GM12878 (cell line): Measurements from ENCODE around the gene GPBP1. TPM values are rescaled to one million over a fixed set of nuclear protein-coding genes. Genes with fewer than 3 reads are reported as not detected.

ENCODE experiments used
- ATAC-seq: fragments of 200-7000 bp; cut with Tn5 transposase; 3 replicates; pipeline ENCODE4 v1.9.1; 2020; ENCODE audit warnings: mild to moderate bottlenecking, moderate library complexity
- BruUV-seq: library from RNA; stranded (reverse); fragments of 400-500 nt; replicated peaks from 2 replicates; lab custom pipeline; 2021; lab: Mats Ljungman, UMichigan
- CTCF ChIA-PET: fragments of 300-600 bp; sonication (Branson Sonifier 250); formaldehyde crosslinking; extraction: SDS; loops from one replicate; lab custom pipeline; 2021; ENCODE audit warnings: inconsistent platforms; lab: Yijun Ruan, JAX
- POLR2A ChIA-PET: fragments of 350-600 bp; formaldehyde crosslinking; extraction: SDS; loops from one replicate; lab custom pipeline; 2021; ENCODE audit warnings: inconsistent platforms; lab: Charles Lee
- RAD21 ChIA-PET: fragments of 300-600 bp; sonication (Branson Sonifier 250); formaldehyde crosslinking; loops from one replicate; lab custom pipeline; 2023; ENCODE audit warnings: antibody characterized with exemption; ENCODE audit not compliant: unreplicated experiment; lab: Charles Lee
- SMC1A ChIA-PET: fragments of 300-600 bp; sonication (Branson Sonifier 250); formaldehyde crosslinking; loops from one replicate; lab custom pipeline; 2023; ENCODE audit not compliant: unreplicated experiment, uncharacterized antibody; lab: Charles Lee
- DNase-seq: peaks from one replicate; pipeline ENCODE4 v3.0.0-alpha.2; 2011; ENCODE audit warnings: low read depth, low spot score
- FAIRE-seq: peaks from 3 replicates; lab custom pipeline; 2011; peaks lifted over from hg19 to GRCh38; lab: Jason Lieb, UNC
- H2AFZ ChIP-seq: 2 replicates; pipeline ENCODE4 v1.6.0; 2011; ENCODE audit warnings: low read depth, low read length, control low read depth; ENCODE audit not compliant: control insufficient read depth
- H3K27ac ChIP-seq: 2 replicates; pipeline ENCODE4 v1.5.1; 2011; ENCODE audit warnings: control low read depth; ENCODE audit not compliant: control insufficient read depth, insufficient read depth
- H3K27me3 ChIP-seq, 2 experiments: replicated peaks in 1 of 2; 2 replicates each; pipeline versions ENCODE4 v1.6.0 to v1.6.1; 2011; ENCODE audit warnings: low read length in 1 of 2; ENCODE audit not compliant: control insufficient read depth in 2 of 2, insufficient read depth in 2 of 2
- H3K36me3 ChIP-seq, 2 experiments: 2 replicates each; pipeline ENCODE4 v1.5.1; 2011; ENCODE audit warnings: low read length in 1 of 2; ENCODE audit not compliant: control insufficient read depth in 2 of 2, insufficient read depth in 2 of 2
- H3K4me1 ChIP-seq: 2 replicates; pipeline ENCODE4 v1.6.1; 2011; ENCODE audit warnings: mild to moderate bottlenecking, low read length, moderate library complexity, mixed read lengths; ENCODE audit not compliant: control insufficient read depth, insufficient read depth
- H3K4me2 ChIP-seq: 2 replicates; pipeline ENCODE4 v1.6.0; 2011; ENCODE audit warnings: control low read depth; ENCODE audit not compliant: control insufficient read depth, insufficient read depth
- H3K4me3 ChIP-seq: fragments of 200-600 bp; sonication (generic); 2 replicates; pipeline ENCODE4 v1.5.1; 2016
- H3K79me2 ChIP-seq: 2 replicates; pipeline ENCODE4 v1.6.0; 2011; ENCODE audit warnings: low read length; ENCODE audit not compliant: control insufficient read depth, insufficient read depth
- H3K9ac ChIP-seq: 2 replicates; pipeline ENCODE4 v1.8.0; 2011; ENCODE audit warnings: low read length, control low read depth, mixed read lengths; ENCODE audit not compliant: control insufficient read depth, insufficient read depth
- H3K9me3 ChIP-seq: replicated peaks from 3 replicates; pipeline ENCODE4 v1.5.1; 2011; ENCODE audit warnings: mild to moderate bottlenecking, low read length; ENCODE audit not compliant: control insufficient read depth, insufficient read depth
- H4K20me1 ChIP-seq: 2 replicates; pipeline ENCODE4 v1.6.0; 2011; ENCODE audit not compliant: control insufficient read depth, insufficient read depth
- FOXK2 ChIP-seq: fragments of 450-650 bp; IDR thresholded peaks from 2 replicates; pipeline ENCODE4 v1.6.1; 2017; ENCODE audit warnings: mild to moderate bottlenecking, moderate library complexity
- TCF3 ChIP-seq: IDR thresholded peaks from 2 replicates; pipeline ENCODE4 v1.6.1; 2012; ENCODE audit warnings: low read depth, mild to moderate bottlenecking, low read length, borderline replicate concordance; ENCODE audit not compliant: insufficient read depth
- TCF7 ChIP-seq: IDR thresholded peaks from 2 replicates; pipeline ENCODE4 v1.6.1; 2014; ENCODE audit warnings: antibody characterized with exemption, borderline replicate concordance
- USF2 ChIP-seq: IDR thresholded peaks from 2 replicates; pipeline ENCODE4 v1.6.1; 2011; ENCODE audit warnings: low read depth, low read length, improper control_type of control experiment, borderline replicate concordance
- WGBS: methylation state at CpG from one replicate; pipeline ENCODE4 v1.1.6; 2016; ENCODE audit warnings: low lambda C conversion rate; ENCODE audit not compliant: insufficient replicate concordance, insufficient coverage; ENCODE audit errors: missing lambda C conversion rate; 5-methylcytosine and 5-hydroxymethylcytosine counted together
- in situ Hi-C: fragments of 300-500 bp; cut with MboI; formaldehyde crosslinking; loops from 9 replicates; pipeline ENCODE4 v1.14.3; 2018; ENCODE audit warnings: mixed read lengths
- intact Hi-C: fragments of 100-400 bp; cut with micrococcal nuclease; formaldehyde crosslinking; loops from one replicate; pipeline ENCODE4 v1.14.2; 2022; ENCODE audit not compliant: unreplicated experiment
- polyA plus RNA-seq, 11 experiments: library from polyadenylated mRNA; depleted of rRNA in 4 of 11; unstranded in 6 of 11; stranded (reverse) in 5 of 11; fragments of >200 nt; fragmentation: Nextera tagmentation in 4 of 11; fragmentation: Illumina TruSeq in 1 of 11; extraction: Ambion mirVana in 4 of 11; extraction: Trizol in 1 of 11; gene quantifications; 1 replicate in 1 of 11; 2 replicates in 10 of 11; pipeline versions ENCODE4 v1.2.1 to v1.2.3, GENCODE V29; 2011 to 2016; ENCODE audit warnings: inconsistent platforms in 2 of 11, missing spikeins in 2 of 11, low read depth in 1 of 11
- total RNA-seq, 4 experiments: library from RNA; depleted of rRNA in 3 of 4; stranded (reverse); fragments of >200 nt in 3 of 4; fragmentation: Illumina TruSeq in 1 of 4; extraction: Trizol in 1 of 4; gene quantifications; 2 replicates each; pipeline versions ENCODE4 v1.2.1 to v1.2.3, GENCODE V29; 2013 to 2021

The GPBP1 gene
- total and polyA plus RNA-seq, 10 of the 15 experiments (the other 5 are each of a cell fraction or from before 2014, with no cell fraction given) = 27.0 to 96.2 (median 55.4) TPM

- no peaks in the 10 kb centered on the region for H3K4me1 ChIP-seq
- no peak for DNase-seq
- no peaks in the 10 kb centered on the region for H3K9me3 ChIP-seq
- ChIA-PET POLR2A (no interaction called here), RAD21 (no interaction called here), SMC1A (no interaction called here), CTCF (interaction anchor here (0.6 kb wide), 1 partner anchor 373 kb away, joined by 3 read pairs; no protein-coding TSS in a partner anchor)
- H3K36me3 ChIP-seq = peaks cover 2 to 20% of the 10 kb centered on the region in 2 experiments; a peak in 3 of 4 replicates
- no peak for TF ChIP-seq FOXK2
- TF ChIP-seq TCF7 = no peak
- TF ChIP-seq TCF3 = no peak
- H3K4me3 ChIP-seq = no peak overlapping the region
- no peak overlapping the region for H2AFZ ChIP-seq
- FAIRE-seq = no peak
- no peaks in the 10 kb centered on the region for H3K27me3 ChIP-seq
- no peak overlapping the region for H3K4me2 ChIP-seq
- intact Hi-C loops (no loop called here), in situ Hi-C loops (no loop called here)
- no peak for ATAC-seq
- no peak overlapping the region for H3K9ac ChIP-seq
- no peaks in the 10 kb centered on the region; the same call in 1 of the 2 replicates for H3K79me2 ChIP-seq
- BruUV-seq = no TSS peak
- no peak overlapping the region for H3K27ac ChIP-seq
- H4K20me1 ChIP-seq = no peaks in the 10 kb centered on the region
These were observed 85.8 kb downstream of the GPBP1 start for GRCh38 chr5:57259704-57260103.

GRCh38 chr5:57262541-57262940 lies 88.7 kb downstream of the GPBP1 start:
- ATAC-seq = no peak
- 82% methylated on average over 3 of the region's 3 CpGs for WGBS
- no peak overlapping the region for H3K9ac ChIP-seq
- no peak overlapping the region for H3K27ac ChIP-seq
- no peaks in the 10 kb centered on the region for H4K20me1 ChIP-seq
- H2AFZ ChIP-seq = no peak overlapping the region
- H3K9me3 ChIP-seq = no peaks in the 10 kb centered on the region
- FAIRE-seq = no peak
- no peak overlapping the region for H3K4me2 ChIP-seq
- SMC1A ChIA-PET = interaction anchor here (1.0 kb wide), 1 partner anchor 35 kb away, joined by 3 read pairs; no protein-coding TSS in a partner anchor
- intact Hi-C loops (no loop called here), in situ Hi-C loops (no loop called here)
- no peak for TF ChIP-seq USF2
- POLR2A ChIA-PET = no interaction called here
- no peaks in the 10 kb centered on the region; the same call in 1 of the 2 replicates for H3K79me2 ChIP-seq
- CTCF ChIA-PET = interaction anchor here (1.3 kb wide), 1 partner anchor 8 kb away, joined by 3 read pairs; no protein-coding TSS in a partner anchor
- RAD21 ChIA-PET = no interaction called here
- H3K4me3 ChIP-seq = no peak overlapping the region
- no peak for DNase-seq
- H3K36me3 ChIP-seq = peaks cover 2 to 11% of the 10 kb centered on the region in 2 experiments; a peak in 1 of 4 replicates
- H3K4me1 ChIP-seq = no peaks in the 10 kb centered on the region
- H3K27me3 ChIP-seq = no peaks in the 10 kb centered on the region
- BruUV-seq = no TSS peak
